ENCODE measurements around the gene TRPM1.
"Not testable (repeated sequence)": the region's sequence is repeated elsewhere in the genome, so short reads cannot be mapped to it uniquely, and the experiment has no call there.

Gene TRPM1

GRCh38 chr15:31116423-31117030 lies 15.0 kb upstream of the TRPM1 start:
- DNase-seq, result no peak

GRCh38 chr15:31111091-31111647 lies 9.6 kb upstream of the TRPM1 start:
- no peak for DNase-seq

GRCh38 chr15:31108836-31109235 lies 7.3 kb upstream of the TRPM1 start:
- DNase-seq, result no peak

GRCh38 chr15:31106495-31107300 lies 5.2 kb upstream of the TRPM1 start:
- DNase-seq, result no peak

GRCh38 chr15:31104003-31104402 lies 2.5 kb upstream of the TRPM1 start:
- no peak for DNase-seq

GRCh38 chr15:31102374-31103342 lies 1.1 kb upstream of the TRPM1 start:
- no peak for DNase-seq

- peak; percentile 46 for DNase-seq
Observed at GRCh38 chr15:31102039-31102321, 455 bp upstream of the TRPM1 start.

- no peak for DNase-seq
Observed at GRCh38 chr15:31100738-31101137, 787 bp downstream of the TRPM1 start.

GRCh38 chr15:31098953-31099740 lies 2.4 kb downstream of the TRPM1 start:
- peak; percentile 4 for DNase-seq

GRCh38 chr15:31098491-31098917 lies 3.0 kb downstream of the TRPM1 start:
- no peak for DNase-seq

GRCh38 chr15:31096563-31096962 lies 5.0 kb downstream of the TRPM1 start:
- DNase-seq, result no peak

- DNase-seq, result no peak
Observed at GRCh38 chr15:31091481-31091880, 10.0 kb downstream of the TRPM1 start.

GRCh38 chr15:31090766-31091165 lies 10.8 kb downstream of the TRPM1 start:
- DNase-seq, result no peak

- no peak for DNase-seq
Observed at GRCh38 chr15:31089368-31090047, 12.0 kb downstream of the TRPM1 start.

GRCh38 chr15:31088672-31089367 lies 12.7 kb downstream of the TRPM1 start:
- DNase-seq, result no peak

GRCh38 chr15:31088041-31088440 lies 13.5 kb downstream of the TRPM1 start:
- DNase-seq, result not testable (repeated sequence)

GRCh38 chr15:31086344-31086743 lies 15.2 kb downstream of the TRPM1 start:
- DNase-seq, result peak; percentile 76

GRCh38 chr15:31085359-31085758 lies 16.2 kb downstream of the TRPM1 start:
- peak; percentile 10 for DNase-seq

- no peak for DNase-seq
Observed at GRCh38 chr15:31084176-31084575, 17.3 kb downstream of the TRPM1 start.

GRCh38 chr15:31083370-31083780 lies 18.1 kb downstream of the TRPM1 start:
- peak; percentile 14 for DNase-seq

GRCh38 chr15:31082771-31083369 lies 18.7 kb downstream of the TRPM1 start:
- DNase-seq, result no peak

Data from NCI-H146 (cell line).